ENCODE measurements around the gene HSPA4. TPM values are rescaled to one million over a fixed set of nuclear protein-coding genes. Genes with fewer than 3 reads are reported as not detected.
A peak's percentile ranks its signal among the peaks of the same experiment; 100 is the strongest.

Gene HSPA4
- total and polyA plus RNA-seq, 4 donors, result 51.3 to 135 (median 55.0) TPM

GRCh38 chr5:133120156-133120750 is 68.4 kb downstream of the HSPA4 start:
- Histone ChIP-seq H3K4me1 (ENCODE audit: control insufficient read depth in 1 of 2, insufficient read depth in 2 of 2, low read length in 2 of 2) (no peaks in the 10 kb centered on the region), H3K9me3 (ENCODE audit: control insufficient read depth, low read length) (no peaks in the 10 kb centered on the region), H3K36me3 (ENCODE audit: control insufficient read depth in 1 of 2, insufficient read depth in 2 of 2, low read length in 1 of 2) (no peaks in the 10 kb centered on the region), H3K27me3 (ENCODE audit: control insufficient read depth in 1 of 2, insufficient read depth in 2 of 2, low read length in 1 of 2) (no peaks in the 10 kb centered on the region), H3K4me3 (ENCODE audit: low read length in 2 of 2) (no peak overlapping the region), H3K27ac (ENCODE audit: low read depth in 1 of 2, low read length in 2 of 2) (no peak overlapping the region)
- DNase-seq (no peak), ATAC-seq (ENCODE audit: low FRiP score) (no peak)
- intact Hi-C loops (cut with DNase I), result no loop called here
- WGBS, 2 donors, result 25 to 26% methylated on average over 7 of the region's 7 CpGs

- Histone ChIP-seq H3K36me3 (ENCODE audit: control insufficient read depth in 1 of 2, insufficient read depth in 2 of 2, low read length in 1 of 2) (no peaks in the 10 kb centered on the region), H3K27ac (ENCODE audit: low read depth in 1 of 2, low read length in 2 of 2) (no peak overlapping the region), H3K4me3 (ENCODE audit: low read length in 2 of 2) (no peak overlapping the region), H3K9me3 (ENCODE audit: control insufficient read depth, low read length) (no peaks in the 10 kb centered on the region), H3K4me1 (ENCODE audit: control insufficient read depth in 1 of 2, insufficient read depth in 2 of 2, low read length in 2 of 2) (no peaks in the 10 kb centered on the region), H3K27me3 (ENCODE audit: control insufficient read depth in 1 of 2, insufficient read depth in 2 of 2, low read length in 1 of 2) (no peaks in the 10 kb centered on the region)
- intact Hi-C loops (cut with DNase I), result no loop called here
- no peak for ATAC-seq (ENCODE audit: low FRiP score)
- 38 to 45% methylated on average over 2 of the region's 2 CpGs for WGBS, 2 donors
- DNase-seq, result no peak
Measured at GRCh38 chr5:133121080-133121479, 69.3 kb downstream of the HSPA4 start.

- intact Hi-C loops (cut with DNase I), result no loop called here
- H3K36me3 ChIP-seq (ENCODE audit: control insufficient read depth in 1 of 2, insufficient read depth in 2 of 2, low read length in 1 of 2), result no peaks in the 10 kb centered on the region
- DNase-seq (no peak), ATAC-seq (ENCODE audit: low FRiP score) (no peak)
- no peak overlapping the region for H3K4me3 ChIP-seq (ENCODE audit: low read length in 2 of 2)
- WGBS, 2 donors, result 83 to 84% methylated on average over 9 of the region's 9 CpGs
- no peaks in the 10 kb centered on the region for H3K27me3 ChIP-seq (ENCODE audit: control insufficient read depth in 1 of 2, insufficient read depth in 2 of 2, low read length in 1 of 2)
- no peaks in the 10 kb centered on the region for H3K4me1 ChIP-seq (ENCODE audit: control insufficient read depth in 1 of 2, insufficient read depth in 2 of 2, low read length in 2 of 2)
- no peak overlapping the region for H3K27ac ChIP-seq (ENCODE audit: low read depth in 1 of 2, low read length in 2 of 2)
- H3K9me3 ChIP-seq (ENCODE audit: control insufficient read depth, low read length), result no peaks in the 10 kb centered on the region
Measured at GRCh38 chr5:133121611-133122150, 69.9 kb downstream of the HSPA4 start.

GRCh38 chr5:133122711-133123110 is 70.9 kb downstream of the HSPA4 start:
- no peak for ATAC-seq (ENCODE audit: low FRiP score)
- Histone ChIP-seq H3K4me1 (ENCODE audit: control insufficient read depth in 1 of 2, insufficient read depth in 2 of 2, low read length in 2 of 2) (no peaks in the 10 kb centered on the region), H3K36me3 (ENCODE audit: control insufficient read depth in 1 of 2, insufficient read depth in 2 of 2, low read length in 1 of 2) (no peaks in the 10 kb centered on the region), H3K4me3 (ENCODE audit: low read length in 2 of 2) (no peak overlapping the region), H3K27ac (ENCODE audit: low read depth in 1 of 2, low read length in 2 of 2) (no peak overlapping the region), H3K27me3 (ENCODE audit: control insufficient read depth in 1 of 2, insufficient read depth in 2 of 2, low read length in 1 of 2) (no peaks in the 10 kb centered on the region), H3K9me3 (ENCODE audit: control insufficient read depth, low read length) (no peaks in the 10 kb centered on the region)
- no peak for DNase-seq
- intact Hi-C loops (cut with DNase I), result no loop called here
- 82% methylated on average over 4 of the region's 4 CpGs for WGBS, 2 donors

- H3K4me1 ChIP-seq (ENCODE audit: control insufficient read depth in 1 of 2, insufficient read depth in 2 of 2, low read length in 2 of 2), result no peaks in the 10 kb centered on the region
- H3K36me3 ChIP-seq (ENCODE audit: control insufficient read depth in 1 of 2, insufficient read depth in 2 of 2, low read length in 1 of 2), result no peaks in the 10 kb centered on the region
- DNase-seq, result no peak
- ATAC-seq (ENCODE audit: low FRiP score), result no peak
- no peak overlapping the region for H3K27ac ChIP-seq (ENCODE audit: low read depth in 1 of 2, low read length in 2 of 2)
- no peaks in the 10 kb centered on the region for H3K9me3 ChIP-seq (ENCODE audit: control insufficient read depth, low read length)
- intact Hi-C loops (cut with DNase I), result no loop called here
- WGBS, 2 donors, result 90 to 96% methylated on average over 2 of the region's 2 CpGs
- no peak overlapping the region for H3K4me3 ChIP-seq (ENCODE audit: low read length in 2 of 2)
- H3K27me3 ChIP-seq (ENCODE audit: control insufficient read depth in 1 of 2, insufficient read depth in 2 of 2, low read length in 1 of 2), result no peaks in the 10 kb centered on the region
Measured at GRCh38 chr5:133123297-133123696, 71.5 kb downstream of the HSPA4 start.

- no peak overlapping the region for H3K4me3 ChIP-seq (ENCODE audit: low read length in 2 of 2)
- no peaks in the 10 kb centered on the region for H3K27me3 ChIP-seq (ENCODE audit: control insufficient read depth in 1 of 2, insufficient read depth in 2 of 2, low read length in 1 of 2)
- no peaks in the 10 kb centered on the region for H3K9me3 ChIP-seq (ENCODE audit: control insufficient read depth, low read length)
- ATAC-seq (ENCODE audit: low FRiP score), result no peak
- H3K36me3 ChIP-seq (ENCODE audit: control insufficient read depth in 1 of 2, insufficient read depth in 2 of 2, low read length in 1 of 2), result no peaks in the 10 kb centered on the region
- DNase-seq, result no peak
- intact Hi-C loops (cut with DNase I), result no loop called here
- H3K27ac ChIP-seq (ENCODE audit: low read depth in 1 of 2, low read length in 2 of 2), result no peak overlapping the region
- no peaks in the 10 kb centered on the region for H3K4me1 ChIP-seq (ENCODE audit: control insufficient read depth in 1 of 2, insufficient read depth in 2 of 2, low read length in 2 of 2)
- WGBS, 2 donors, result 77 to 80% methylated on average over 4 of the region's 4 CpGs
Measured at GRCh38 chr5:133124891-133125290, 73.1 kb downstream of the HSPA4 start.

GRCh38 chr5:133128066-133128465 is 76.3 kb downstream of the HSPA4 start:
- DNase-seq (no peak), ATAC-seq (ENCODE audit: low FRiP score) (no peak)
- intact Hi-C loops (cut with DNase I), result no loop called here
- H3K4me1 ChIP-seq (ENCODE audit: control insufficient read depth in 1 of 2, insufficient read depth in 2 of 2, low read length in 2 of 2), result no peaks in the 10 kb centered on the region
- H3K9me3 ChIP-seq (ENCODE audit: control insufficient read depth, low read length), result no peaks in the 10 kb centered on the region
- WGBS, 2 donors, result 98 to 100% methylated on average over 1 of the region's 1 CpG
- H3K4me3 ChIP-seq (ENCODE audit: low read length in 2 of 2), result no peak overlapping the region
- H3K27me3 ChIP-seq (ENCODE audit: control insufficient read depth in 1 of 2, insufficient read depth in 2 of 2, low read length in 1 of 2), result no peaks in the 10 kb centered on the region
- no peaks in the 10 kb centered on the region for H3K36me3 ChIP-seq (ENCODE audit: control insufficient read depth in 1 of 2, insufficient read depth in 2 of 2, low read length in 1 of 2)
- H3K27ac ChIP-seq (ENCODE audit: low read depth in 1 of 2, low read length in 2 of 2), result no peak overlapping the region

- Histone ChIP-seq H3K27ac (ENCODE audit: low read depth in 1 of 2, low read length in 2 of 2) (no peak overlapping the region), H3K9me3 (ENCODE audit: control insufficient read depth, low read length) (no peaks in the 10 kb centered on the region), H3K4me3 (ENCODE audit: low read length in 2 of 2) (no peak overlapping the region), H3K36me3 (ENCODE audit: control insufficient read depth in 1 of 2, insufficient read depth in 2 of 2, low read length in 1 of 2) (no peaks in the 10 kb centered on the region), H3K27me3 (ENCODE audit: control insufficient read depth in 1 of 2, insufficient read depth in 2 of 2, low read length in 1 of 2) (no peaks in the 10 kb centered on the region), H3K4me1 (ENCODE audit: control insufficient read depth in 1 of 2, insufficient read depth in 2 of 2, low read length in 2 of 2) (no peaks in the 10 kb centered on the region)
- intact Hi-C loops (cut with DNase I), result no loop called here
- DNase-seq, result no peak
- no peak for ATAC-seq (ENCODE audit: low FRiP score)
- WGBS, 2 donors, result 66 to 85% methylated on average over 6 of the region's 6 CpGs
Measured at GRCh38 chr5:133129289-133129688, 77.5 kb downstream of the HSPA4 start.

- intact Hi-C loops (cut with DNase I), result no loop called here
- Histone ChIP-seq H3K36me3 (ENCODE audit: control insufficient read depth in 1 of 2, insufficient read depth in 2 of 2, low read length in 1 of 2) (no peaks in the 10 kb centered on the region), H3K27me3 (ENCODE audit: control insufficient read depth in 1 of 2, insufficient read depth in 2 of 2, low read length in 1 of 2) (no peaks in the 10 kb centered on the region), H3K9me3 (ENCODE audit: control insufficient read depth, low read length) (no peaks in the 10 kb centered on the region), H3K4me3 (ENCODE audit: low read length in 2 of 2) (no peak overlapping the region), H3K27ac (ENCODE audit: low read depth in 1 of 2, low read length in 2 of 2) (no peak overlapping the region), H3K4me1 (ENCODE audit: control insufficient read depth in 1 of 2, insufficient read depth in 2 of 2, low read length in 2 of 2) (no peaks in the 10 kb centered on the region)
- ATAC-seq (ENCODE audit: low FRiP score) (peak; percentile 7), DNase-seq (no peak)
- WGBS, 2 donors, result 33 to 39% methylated on average over 3 of the region's 3 CpGs
Measured at GRCh38 chr5:133129950-133130349, 78.1 kb downstream of the HSPA4 start.
